Neural progenitor cell (in vitro differentiated cells): ENCODE measurements around the gene STK24. TPM values are rescaled to one million over a fixed set of nuclear protein-coding genes. Genes with fewer than 3 reads are reported as not detected.

Experiments used
- DNase-seq: peaks from one replicate; pipeline ENCODE4 v3.0.0-alpha.2; 2016; ENCODE audit warnings: low spot score
- H2AFZ ChIP-seq: fragments of 200-600 bp; sonication (generic); replicated peaks from 2 replicates; pipeline ENCODE4 v1.6.1; 2016; ENCODE audit warnings: antibody characterized with exemption
- H3F3A ChIP-seq: fragments of 200-600 bp; sonication (generic); 2 replicates; pipeline ENCODE4 v1.6.1; 2016; ENCODE audit warnings: antibody characterized with exemption, low read depth
- H3K27ac ChIP-seq: fragments of 200-600 bp; sonication (generic); 2 replicates; pipeline ENCODE4 v1.5.1; 2016; ENCODE audit warnings: mild to moderate bottlenecking
- H3K27me3 ChIP-seq: fragments of 200-600 bp; sonication (generic); 2 replicates; pipeline ENCODE4 v1.6.1; 2016; ENCODE audit warnings: mild to moderate bottlenecking, moderate library complexity
- H3K36me3 ChIP-seq: fragments of 200-600 bp; sonication (generic); 2 replicates; pipeline ENCODE4 v1.5.1; 2016
- H3K4me1 ChIP-seq: fragments of 200-600 bp; sonication (generic); 2 replicates; pipeline ENCODE4 v1.6.1; 2016; ENCODE audit warnings: mixed run types
- H3K4me2 ChIP-seq: fragments of 200-600 bp; sonication (generic); 2 replicates; pipeline ENCODE4 v1.6.1; 2016
- H3K4me3 ChIP-seq: fragments of 200-600 bp; sonication (generic); 2 replicates; pipeline ENCODE4 v1.5.1; 2016
- H3K79me2 ChIP-seq: fragments of 200-600 bp; sonication (generic); 2 replicates; pipeline ENCODE4 v1.6.1; 2016; ENCODE audit warnings: low read depth
- H3K9ac ChIP-seq: fragments of 200-600 bp; sonication (generic); 2 replicates; pipeline ENCODE4 v1.6.1; 2016
- H3K9me3 ChIP-seq: fragments of 200-600 bp; sonication (generic); 2 replicates; pipeline ENCODE4 v1.5.1; 2016; ENCODE audit warnings: low read depth
- H4K20me1 ChIP-seq: fragments of 200-600 bp; sonication (generic); 2 replicates; pipeline ENCODE4 v1.6.1; 2016; ENCODE audit warnings: low read depth
- H3K27ac Mint-ChIP-seq: 3 replicates; pipeline ENCODE4 v1.8.0; 2021; ENCODE audit warnings: mixed read lengths
- H3K27me3 Mint-ChIP-seq: 2 replicates; pipeline ENCODE4 v1.8.0; 2022; ENCODE audit warnings: low read depth, mild to moderate bottlenecking, inconsistent platforms, moderate library complexity, mixed read lengths; ENCODE audit not compliant: insufficient read depth
- H3K36me3 Mint-ChIP-seq: 3 replicates; pipeline ENCODE4 v1.8.0; 2021; ENCODE audit warnings: mixed read lengths
- H3K4me1 Mint-ChIP-seq: 3 replicates; pipeline ENCODE4 v1.8.0; 2021; ENCODE audit warnings: mixed read lengths
- H3K4me3 Mint-ChIP-seq: 3 replicates; pipeline ENCODE4 v1.8.0; 2021; ENCODE audit warnings: mild to moderate bottlenecking, moderate library complexity, mixed read lengths
- H3K9me3 Mint-ChIP-seq: 3 replicates; pipeline ENCODE4 v1.8.0; 2020; ENCODE audit warnings: mixed read lengths
- EZH2 ChIP-seq: fragments of 200-600 bp; sonication (generic); IDR thresholded peaks from 2 replicates; pipeline ENCODE4 v1.6.1; 2017; ENCODE audit warnings: antibody characterized with exemption, mild to moderate bottlenecking, moderate library complexity
- EZH2phosphoT487 ChIP-seq: fragments of 200-600 bp; sonication (generic); IDR thresholded peaks from 2 replicates; pipeline ENCODE4 v1.6.1; 2017; ENCODE audit warnings: antibody characterized with exemption
- total RNA-seq: library from RNA; depleted of rRNA; stranded (reverse); fragments of >200 nt; gene quantifications from 2 replicates; pipeline ENCODE4 v1.2.3, GENCODE V29; 2015; ENCODE audit warnings: low replicate concordance
- TF ChIP-seq, protein P1 (sequence below): fragments of 200-600 bp; sonication (generic); IDR thresholded peaks from 2 replicates; pipeline ENCODE4 v1.5.1; 2017; ENCODE audit warnings: antibody characterized with exemption, mild to moderate bottlenecking

Gene STK24
- total RNA-seq, 1 donor from 2014 or later = 330 TPM

- Histone ChIP-seq H3K27me3 (no peaks in the 10 kb centered on the region), H3K9ac (no peak overlapping the region), H3K36me3 (no peaks in the 10 kb centered on the region), H3K79me2 (peaks cover 98% of the 10 kb centered on the region), H3K4me1 (peaks cover 68% of the 10 kb centered on the region), H3F3A (peaks cover 38% of the 10 kb centered on the region), H4K20me1 (peaks cover 98% of the 10 kb centered on the region), H3K9me3 (no peaks in the 10 kb centered on the region), H3K4me2 (peak overlapping the region; percentile 25), H2AFZ (no peak overlapping the region), H3K4me3 (no peak overlapping the region), H3K27ac (peak overlapping the region; percentile 82)
- H3K36me3 Mint-ChIP-seq = peaks cover 8% of the 10 kb centered on the region
- DNase-seq = no peak
- H3K9me3 Mint-ChIP-seq = no peaks in the 10 kb centered on the region
- TF ChIP-seq EZH2phosphoT487 (no peak), EZH2 (no peak)
- TF ChIP-seq, protein P1, sequence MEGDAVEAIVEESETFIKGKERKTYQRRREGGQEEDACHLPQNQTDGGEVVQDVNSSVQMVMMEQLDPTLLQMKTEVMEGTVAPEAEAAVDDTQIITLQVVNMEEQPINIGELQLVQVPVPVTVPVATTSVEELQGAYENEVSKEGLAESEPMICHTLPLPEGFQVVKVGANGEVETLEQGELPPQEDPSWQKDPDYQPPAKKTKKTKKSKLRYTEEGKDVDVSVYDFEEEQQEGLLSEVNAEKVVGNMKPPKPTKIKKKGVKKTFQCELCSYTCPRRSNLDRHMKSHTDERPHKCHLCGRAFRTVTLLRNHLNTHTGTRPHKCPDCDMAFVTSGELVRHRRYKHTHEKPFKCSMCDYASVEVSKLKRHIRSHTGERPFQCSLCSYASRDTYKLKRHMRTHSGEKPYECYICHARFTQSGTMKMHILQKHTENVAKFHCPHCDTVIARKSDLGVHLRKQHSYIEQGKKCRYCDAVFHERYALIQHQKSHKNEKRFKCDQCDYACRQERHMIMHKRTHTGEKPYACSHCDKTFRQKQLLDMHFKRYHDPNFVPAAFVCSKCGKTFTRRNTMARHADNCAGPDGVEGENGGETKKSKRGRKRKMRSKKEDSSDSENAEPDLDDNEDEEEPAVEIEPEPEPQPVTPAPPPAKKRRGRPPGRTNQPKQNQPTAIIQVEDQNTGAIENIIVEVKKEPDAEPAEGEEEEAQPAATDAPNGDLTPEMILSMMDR = no peak
- peaks cover 2% of the 10 kb centered on the region for H3K27me3 Mint-ChIP-seq
- peaks cover 68% of the 10 kb centered on the region for H3K4me1 Mint-ChIP-seq
- peak overlapping the region; percentile 89 for H3K27ac Mint-ChIP-seq
- no peak overlapping the region for H3K4me3 Mint-ChIP-seq
Observed at GRCh38 chr13:98485561-98485960, 91.3 kb downstream of the STK24 start.

DNA sequence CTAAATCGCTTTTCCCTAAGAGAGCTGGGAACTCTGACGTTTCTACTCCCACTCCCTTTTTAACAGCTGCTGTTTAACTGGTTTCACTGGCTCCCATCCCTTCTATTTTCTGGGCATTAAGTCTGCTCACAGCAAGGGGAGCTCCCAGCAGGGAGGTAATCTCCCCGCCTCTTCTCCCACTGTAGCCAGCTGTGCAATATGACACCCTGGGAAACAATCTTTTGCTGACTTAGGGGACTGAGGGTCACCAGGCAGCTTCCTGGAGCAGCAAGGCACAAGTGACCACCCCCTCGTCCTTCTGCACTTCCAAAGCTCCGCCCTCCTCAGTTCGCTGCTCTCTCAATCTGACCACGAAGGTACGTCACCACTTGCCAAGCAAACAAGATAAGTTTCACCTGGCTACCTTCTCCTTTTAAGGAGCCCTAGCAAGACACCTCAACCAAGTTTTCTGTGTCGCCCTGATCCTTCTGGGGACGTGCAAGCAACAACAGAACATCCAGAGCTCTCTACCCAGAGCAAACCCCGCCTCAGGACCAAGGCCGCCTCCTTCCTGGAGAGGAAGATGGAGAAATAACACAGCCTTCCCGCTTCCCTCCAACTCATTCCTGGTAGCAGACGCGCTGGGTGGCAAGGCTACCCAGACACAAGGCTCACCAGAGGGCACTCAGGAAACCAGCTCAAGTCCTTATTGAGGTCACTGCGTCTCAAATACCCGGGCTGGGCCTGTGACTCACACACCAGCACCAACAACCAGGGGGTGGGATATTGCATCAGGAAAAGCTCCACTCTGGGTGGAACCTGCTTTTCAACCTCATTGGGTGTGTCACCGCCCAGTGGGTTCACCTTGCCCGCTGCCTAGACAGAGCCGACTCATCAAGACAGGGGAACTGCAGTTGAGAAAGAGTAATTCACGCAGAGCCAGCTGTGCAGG lies 92.4 kb downstream of the STK24 start:
- no peaks in the 10 kb centered on the region for H3K9me3 ChIP-seq
- TF ChIP-seq EZH2phosphoT487 = no peak
- no peak for TF ChIP-seq EZH2
- TF ChIP-seq, protein P1 = no peak
- no peaks in the 10 kb centered on the region for H3K27me3 ChIP-seq
- Mint-ChIP-seq H3K36me3 (peaks cover 8% of the 10 kb centered on the region), H3K4me3 (peak overlapping the region; percentile 44), H3K27ac (peak overlapping the region; percentile 42), H3K9me3 (no peaks in the 10 kb centered on the region), H3K27me3 (peaks cover 2% of the 10 kb centered on the region), H3K4me1 (peaks cover 66% of the 10 kb centered on the region)
- peaks cover 46% of the 10 kb centered on the region for H3F3A ChIP-seq
- H3K27ac ChIP-seq = peak overlapping the region; percentile 82
- H2AFZ ChIP-seq = no peak overlapping the region
- no peaks in the 10 kb centered on the region for H3K36me3 ChIP-seq
- peak overlapping the region; percentile 25 for H3K4me2 ChIP-seq
- peaks cover 98% of the 10 kb centered on the region for H3K79me2 ChIP-seq
- DNase-seq = peak; percentile 85
- peak overlapping the region; percentile 0 for H3K4me3 ChIP-seq
- no peak overlapping the region for H3K9ac ChIP-seq
- peaks cover 98% of the 10 kb centered on the region for H4K20me1 ChIP-seq
- H3K4me1 ChIP-seq = peaks cover 75% of the 10 kb centered on the region

GRCh38 chr13:98483601-98484288 lies 93.2 kb downstream of the STK24 start:
- H3K4me3 Mint-ChIP-seq = peak overlapping the region; percentile 44
- H3K9me3 Mint-ChIP-seq = no peaks in the 10 kb centered on the region
- Histone ChIP-seq H3K4me3 (peak overlapping the region; percentile 0), H3K9me3 (no peaks in the 10 kb centered on the region), H3K9ac (no peak overlapping the region), H3K4me2 (peak overlapping the region; percentile 25), H3K4me1 (peaks cover 76% of the 10 kb centered on the region), H3K79me2 (peaks cover 98% of the 10 kb centered on the region), H3F3A (peaks cover 54% of the 10 kb centered on the region), H3K36me3 (no peaks in the 10 kb centered on the region), H4K20me1 (peaks cover 98% of the 10 kb centered on the region), H3K27me3 (no peaks in the 10 kb centered on the region), H3K27ac (peak overlapping the region; percentile 76), H2AFZ (no peak overlapping the region)
- TF ChIP-seq, protein P1 = no peak
- no peak for TF ChIP-seq EZH2phosphoT487
- no peak for TF ChIP-seq EZH2
- DNase-seq = no peak
- H3K36me3 Mint-ChIP-seq = peaks cover 9% of the 10 kb centered on the region
- peaks cover 67% of the 10 kb centered on the region for H3K4me1 Mint-ChIP-seq
- H3K27me3 Mint-ChIP-seq = peaks cover 2% of the 10 kb centered on the region
- H3K27ac Mint-ChIP-seq = peak overlapping the region; percentile 67
